HCT116 (cell line): ENCODE measurements around the gene MDM4. TPM values are rescaled to one million over a fixed set of nuclear protein-coding genes. Genes with fewer than 3 reads are reported as not detected.

ENCODE experiments used
- ATAC-seq: fragments of 200-7000 bp; cut with Tn5 transposase; 2 replicates; pipeline ENCODE4 v1.9.1; 2020; ENCODE audit warnings: mild to moderate bottlenecking, moderate library complexity
- BruUV-seq: library from RNA; stranded (reverse); fragments of 400-500 nt; replicated peaks from 2 replicates; lab custom pipeline; 2021; lab: Mats Ljungman, UMichigan
- CTCF ChIA-PET: fragments of 300-600 bp; sonication (Branson Sonifier 250); formaldehyde crosslinking; loops from one replicate; lab custom pipeline; 2021; ENCODE audit warnings: antibody characterized with exemption; lab: Charles Lee
- POLR2A ChIA-PET: fragments of 300-600, 350-600 bp; sonication (Branson Sonifier 250); formaldehyde crosslinking; loops from one replicate; lab custom pipeline; 2021; ENCODE audit warnings: antibody characterized with exemption; lab: Charles Lee
- RAD21 ChIA-PET, 2 experiments: fragments of 300-600 bp; sonication (Branson Sonifier 250); formaldehyde crosslinking; loops; one replicate each; lab custom pipeline; 2023; ENCODE audit warnings: low total read pairs in 2 of 2; ENCODE audit not compliant: uncharacterized antibody in 2 of 2, unreplicated experiment in 2 of 2, low non-redundant PET in 1 of 2; lab: Charles Lee
- DNase-seq: peaks from one replicate; pipeline ENCODE4 v3.0.0-alpha.2; 2010; ENCODE audit warnings: low read depth, low spot score
- H2AFZ ChIP-seq: fragments of 200-600 bp; shearing (Covaris generic), sonication (generic); 2 replicates; pipeline ENCODE4 v1.6.1; 2017; ENCODE audit warnings: low read depth, mixed run types, mixed read lengths, antibody characterized with exemption, low read length; ENCODE audit not compliant: poor library complexity, severe bottlenecking
- H3K27ac ChIP-seq: 2 replicates; pipeline ENCODE4 v1.5.1; 2012; ENCODE audit warnings: low read depth, low read length
- H3K27me3 ChIP-seq: fragments of 200-600 bp; sonication (generic); 2 replicates; pipeline ENCODE4 v1.6.1; 2016; ENCODE audit warnings: mixed run types, low read length, mixed read lengths; ENCODE audit not compliant: insufficient read depth
- H3K36me3 ChIP-seq, 2 experiments: fragments of 200-500 bp in 1 of 2; fragments of 200-600 bp in 1 of 2; sonication (Bioruptor generic) in 1 of 2; sonication (generic) in 1 of 2; 2 replicates each; pipeline versions ENCODE4 v1.5.1 to v1.6.1; 2014 to 2016; ENCODE audit warnings: low read length in 2 of 2, inconsistent platforms in 1 of 2, mixed read lengths in 1 of 2, mixed run types in 1 of 2; ENCODE audit not compliant: insufficient read depth in 2 of 2, control insufficient read depth in 1 of 2
- H3K4me1 ChIP-seq, 2 experiments: fragments of 200-600 bp in 1 of 2; sonication (generic) in 1 of 2; 2 replicates each; pipeline versions ENCODE4 v1.5.1 to v1.6.1; 2012 to 2017; ENCODE audit warnings: low read length in 2 of 2, inconsistent platforms in 1 of 2, mild to moderate bottlenecking in 1 of 2, mixed read lengths in 1 of 2, mixed run types in 1 of 2, moderate library complexity in 1 of 2; ENCODE audit not compliant: insufficient read depth in 2 of 2, control insufficient read depth in 1 of 2
- H3K4me2 ChIP-seq: fragments of 200-600 bp; sonication (generic); 2 replicates; pipeline ENCODE4 v1.6.1; 2017; ENCODE audit warnings: mixed run types, low read length, mixed read lengths
- H3K4me3 ChIP-seq, 2 experiments: fragments of 200-600 bp in 1 of 2; sonication (generic) in 1 of 2; replicated peaks in 1 of 2; 2 replicates each; pipeline ENCODE4 v1.5.1; 2011 to 2016; ENCODE audit warnings: low read length in 2 of 2, control low read depth in 1 of 2, low read depth in 1 of 2, mild to moderate bottlenecking in 1 of 2, mixed read lengths in 1 of 2, mixed run types in 1 of 2
- H3K79me2 ChIP-seq: fragments of 200-600 bp; sonication (generic); 2 replicates; pipeline ENCODE4 v1.6.1; 2017; ENCODE audit warnings: mild to moderate bottlenecking, mixed run types, low read length, moderate library complexity, mixed read lengths; ENCODE audit not compliant: insufficient read depth
- H3K9ac ChIP-seq: fragments of 200-600 bp; sonication (generic); 2 replicates; pipeline ENCODE4 v1.6.1; 2016; ENCODE audit warnings: low read length, mixed read lengths
- H3K9me2 ChIP-seq: fragments of 200-600 bp; sonication (generic), shearing (Covaris generic); 2 replicates; pipeline ENCODE4 v1.6.1; 2017; ENCODE audit warnings: mixed run types, mild to moderate bottlenecking, moderate library complexity; ENCODE audit not compliant: insufficient read depth
- H3K9me3 ChIP-seq, 2 experiments: fragments of 200-500 bp in 1 of 2; fragments of 200-600 bp in 1 of 2; sonication (Bioruptor generic) in 1 of 2; sonication (generic) in 1 of 2; 2 replicates each; pipeline ENCODE4 v1.6.1; 2014 to 2017; ENCODE audit warnings: low read length in 2 of 2, mixed read lengths in 2 of 2, inconsistent platforms in 1 of 2, low read depth in 1 of 2, mild to moderate bottlenecking in 1 of 2, mixed run types in 1 of 2, moderate library complexity in 1 of 2; ENCODE audit not compliant: control insufficient read depth in 1 of 2, insufficient read depth in 1 of 2
- H4K20me1 ChIP-seq: fragments of 200-600 bp; sonication (generic), shearing (Covaris generic); 2 replicates; pipeline ENCODE4 v1.6.1; 2017; ENCODE audit warnings: mixed run types, mild to moderate bottlenecking, moderate library complexity; ENCODE audit not compliant: insufficient read depth
- CEBPB ChIP-seq: IDR thresholded peaks from 2 replicates; pipeline ENCODE4 v1.6.1; 2012; ENCODE audit warnings: low read depth
- EGR1 ChIP-seq: IDR thresholded peaks from 2 replicates; pipeline ENCODE4 v1.6.1; 2012; ENCODE audit warnings: low read depth
- ELF1 ChIP-seq: IDR thresholded peaks from 2 replicates; pipeline ENCODE4 v1.6.1; 2012; ENCODE audit warnings: low read depth, borderline replicate concordance
- EZH2 ChIP-seq: fragments of 200-600 bp; sonication (generic); IDR thresholded peaks from 2 replicates; pipeline ENCODE4 v1.6.1; 2017; ENCODE audit warnings: antibody characterized with exemption, mixed run types
- EZH2phosphoT487 ChIP-seq: fragments of 200-600 bp; IDR thresholded peaks from 2 replicates; pipeline ENCODE4 v1.6.1; 2018; ENCODE audit warnings: antibody characterized with exemption, borderline replicate concordance
- FOSL1 ChIP-seq: IDR thresholded peaks from 2 replicates; pipeline ENCODE4 v1.6.1; 2012; ENCODE audit warnings: low read depth
- JUND ChIP-seq: IDR thresholded peaks from 2 replicates; pipeline ENCODE4 v1.6.1; 2012
- RAD21 ChIP-seq: IDR thresholded peaks from 2 replicates; pipeline ENCODE4 v1.6.1; 2012; ENCODE audit warnings: low read depth, mild to moderate bottlenecking
- SIN3A ChIP-seq: IDR thresholded peaks from 2 replicates; pipeline ENCODE4 v1.6.1; 2012; ENCODE audit warnings: low read depth
- SRF ChIP-seq: IDR thresholded peaks from 2 replicates; pipeline ENCODE4 v1.6.1; 2012; ENCODE audit warnings: low read depth
- intact Hi-C: fragments of 100-400 bp; cut with micrococcal nuclease; formaldehyde crosslinking; loops from 2 replicates; pipeline ENCODE4 v1.10.0; 2022
- total RNA-seq: library from RNA; stranded (reverse); gene quantifications from one replicate; pipeline ENCODE4 v1.2.1, GENCODE V29; 2021; ENCODE audit not compliant: unreplicated experiment
- TF ChIP-seq, protein P1 (sequence below): IDR thresholded peaks from 2 replicates; pipeline ENCODE4 v1.6.1; 2011; ENCODE audit warnings: mild to moderate bottlenecking, low read length, moderate library complexity; ENCODE audit not compliant: insufficient replicate concordance; ENCODE audit errors: extremely low read depth
- TF ChIP-seq, protein P2 (sequence below): IDR thresholded peaks from 2 replicates; pipeline ENCODE4 v1.6.1; 2012
- TF ChIP-seq, protein P3 (sequence below): IDR thresholded peaks from 2 replicates; pipeline ENCODE4 v1.6.1; 2012
- TF ChIP-seq, protein P4 (sequence below): IDR thresholded peaks from 2 replicates; pipeline ENCODE4 v1.6.1; 2012; ENCODE audit warnings: low read depth

Gene MDM4
- total RNA-seq, 1 experiment from 2014 or later = 79.5 TPM

DNA sequence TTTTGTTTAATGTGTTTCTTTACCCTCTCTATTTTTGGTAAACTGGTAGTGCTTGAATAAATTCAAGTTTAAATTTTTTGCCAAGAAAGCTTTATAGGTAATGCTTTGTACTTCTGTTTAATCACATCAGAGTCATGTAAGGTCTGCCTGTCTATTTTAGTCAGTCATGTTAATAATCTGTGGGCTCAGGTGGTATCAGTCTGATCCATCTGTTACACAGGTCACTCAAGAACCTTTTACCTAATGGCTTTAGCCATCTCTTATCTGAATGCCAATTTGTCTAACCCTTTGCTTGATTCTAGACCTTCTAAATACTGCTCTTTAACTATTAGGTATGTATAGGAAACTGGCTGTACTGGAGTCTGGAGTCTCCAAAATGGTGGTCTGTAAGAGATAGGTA, 16.6 kb downstream of the MDM4 start:
- Histone ChIP-seq H3K27ac (no peak overlapping the region), H3K4me3 (no peak overlapping the region), H3K4me2 (no peak overlapping the region), H3K79me2 (peaks cover 48% of the 10 kb centered on the region), H3K27me3 (no peaks in the 10 kb centered on the region), H3K36me3 (peaks cover 45 to 63% of the 10 kb centered on the region in 2 experiments), H3K4me1 (no peaks in the 10 kb centered on the region), H3K9me3 (no peaks in the 10 kb centered on the region), H3K9ac (no peak overlapping the region), H3K9me2 (no peaks in the 10 kb centered on the region), H2AFZ (no peak overlapping the region), H4K20me1 (no peaks in the 10 kb centered on the region)
- BruUV-seq = no TSS peak
- ChIA-PET RAD21 (no interaction called here), CTCF (no interaction called here), POLR2A (interaction anchor here (1.0 kb wide), 1 partner anchor 17 kb away, joined by 3 read pairs; the partner anchor contains the start of gene MDM4)
- intact Hi-C loops = no loop called here
- ATAC-seq = no peak
- no peak for DNase-seq
- TF ChIP-seq CEBPB = no peak
- TF ChIP-seq, protein P1, sequence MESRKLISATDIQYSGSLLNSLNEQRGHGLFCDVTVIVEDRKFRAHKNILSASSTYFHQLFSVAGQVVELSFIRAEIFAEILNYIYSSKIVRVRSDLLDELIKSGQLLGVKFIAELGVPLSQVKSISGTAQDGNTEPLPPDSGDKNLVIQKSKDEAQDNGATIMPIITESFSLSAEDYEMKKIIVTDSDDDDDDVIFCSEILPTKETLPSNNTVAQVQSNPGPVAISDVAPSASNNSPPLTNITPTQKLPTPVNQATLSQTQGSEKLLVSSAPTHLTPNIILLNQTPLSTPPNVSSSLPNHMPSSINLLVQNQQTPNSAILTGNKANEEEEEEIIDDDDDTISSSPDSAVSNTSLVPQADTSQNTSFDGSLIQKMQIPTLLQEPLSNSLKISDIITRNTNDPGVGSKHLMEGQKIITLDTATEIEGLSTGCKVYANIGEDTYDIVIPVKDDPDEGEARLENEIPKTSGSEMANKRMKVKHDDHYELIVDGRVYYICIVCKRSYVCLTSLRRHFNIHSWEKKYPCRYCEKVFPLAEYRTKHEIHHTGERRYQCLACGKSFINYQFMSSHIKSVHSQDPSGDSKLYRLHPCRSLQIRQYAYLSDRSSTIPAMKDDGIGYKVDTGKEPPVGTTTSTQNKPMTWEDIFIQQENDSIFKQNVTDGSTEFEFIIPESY = no peak
- no peak for TF ChIP-seq RAD21
- TF ChIP-seq, protein P2, sequence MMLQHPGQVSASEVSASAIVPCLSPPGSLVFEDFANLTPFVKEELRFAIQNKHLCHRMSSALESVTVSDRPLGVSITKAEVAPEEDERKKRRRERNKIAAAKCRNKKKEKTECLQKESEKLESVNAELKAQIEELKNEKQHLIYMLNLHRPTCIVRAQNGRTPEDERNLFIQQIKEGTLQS = no peak
- TF ChIP-seq EZH2 = no peak
- TF ChIP-seq FOSL1 = no peak
- TF ChIP-seq, protein P3, sequence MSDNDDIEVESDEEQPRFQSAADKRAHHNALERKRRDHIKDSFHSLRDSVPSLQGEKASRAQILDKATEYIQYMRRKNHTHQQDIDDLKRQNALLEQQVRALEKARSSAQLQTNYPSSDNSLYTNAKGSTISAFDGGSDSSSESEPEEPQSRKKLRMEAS = no peak
- TF ChIP-seq EGR1 = no peak

DNA sequence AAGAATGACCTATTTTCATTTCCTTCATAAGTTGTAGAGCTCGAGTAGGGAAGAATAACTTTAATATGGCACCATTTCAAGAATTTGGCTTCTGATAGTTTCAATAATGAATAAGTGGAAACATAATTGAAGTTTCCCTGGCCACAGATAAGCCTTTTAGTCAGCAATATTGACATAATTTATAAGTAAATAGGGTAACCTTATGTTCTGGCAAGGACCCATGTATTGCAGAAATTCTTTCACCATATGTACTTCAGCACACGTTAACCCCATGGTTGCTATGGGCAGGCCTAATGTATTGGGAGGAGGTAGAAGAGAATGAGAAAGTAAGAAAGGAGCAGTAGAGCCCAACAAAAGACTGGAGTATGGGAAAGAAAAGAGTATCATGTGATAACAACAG, 25.4 kb downstream of the MDM4 start:
- H3K4me2 ChIP-seq = no peak overlapping the region
- no peak overlapping the region for H3K4me3 ChIP-seq
- H3K27me3 ChIP-seq = no peaks in the 10 kb centered on the region
- POLR2A ChIA-PET = no interaction called here
- no peaks in the 10 kb centered on the region for H3K9me3 ChIP-seq
- no peak overlapping the region for H2AFZ ChIP-seq
- no peak for DNase-seq
- no peaks in the 10 kb centered on the region for H3K9me2 ChIP-seq
- ATAC-seq = no peak
- no peak overlapping the region for H3K9ac ChIP-seq
- RAD21 ChIA-PET = no interaction called here
- H3K4me1 ChIP-seq = no peaks in the 10 kb centered on the region
- peaks cover 7% of the 10 kb centered on the region for H3K79me2 ChIP-seq
- no TSS peak for BruUV-seq
- no peaks in the 10 kb centered on the region for H4K20me1 ChIP-seq
- peaks cover 42 to 69% of the 10 kb centered on the region in 2 experiments for H3K36me3 ChIP-seq
- CTCF ChIA-PET = no interaction called here
- intact Hi-C loops = no loop called here
- H3K27ac ChIP-seq = no peak overlapping the region
- TF ChIP-seq, protein P4, sequence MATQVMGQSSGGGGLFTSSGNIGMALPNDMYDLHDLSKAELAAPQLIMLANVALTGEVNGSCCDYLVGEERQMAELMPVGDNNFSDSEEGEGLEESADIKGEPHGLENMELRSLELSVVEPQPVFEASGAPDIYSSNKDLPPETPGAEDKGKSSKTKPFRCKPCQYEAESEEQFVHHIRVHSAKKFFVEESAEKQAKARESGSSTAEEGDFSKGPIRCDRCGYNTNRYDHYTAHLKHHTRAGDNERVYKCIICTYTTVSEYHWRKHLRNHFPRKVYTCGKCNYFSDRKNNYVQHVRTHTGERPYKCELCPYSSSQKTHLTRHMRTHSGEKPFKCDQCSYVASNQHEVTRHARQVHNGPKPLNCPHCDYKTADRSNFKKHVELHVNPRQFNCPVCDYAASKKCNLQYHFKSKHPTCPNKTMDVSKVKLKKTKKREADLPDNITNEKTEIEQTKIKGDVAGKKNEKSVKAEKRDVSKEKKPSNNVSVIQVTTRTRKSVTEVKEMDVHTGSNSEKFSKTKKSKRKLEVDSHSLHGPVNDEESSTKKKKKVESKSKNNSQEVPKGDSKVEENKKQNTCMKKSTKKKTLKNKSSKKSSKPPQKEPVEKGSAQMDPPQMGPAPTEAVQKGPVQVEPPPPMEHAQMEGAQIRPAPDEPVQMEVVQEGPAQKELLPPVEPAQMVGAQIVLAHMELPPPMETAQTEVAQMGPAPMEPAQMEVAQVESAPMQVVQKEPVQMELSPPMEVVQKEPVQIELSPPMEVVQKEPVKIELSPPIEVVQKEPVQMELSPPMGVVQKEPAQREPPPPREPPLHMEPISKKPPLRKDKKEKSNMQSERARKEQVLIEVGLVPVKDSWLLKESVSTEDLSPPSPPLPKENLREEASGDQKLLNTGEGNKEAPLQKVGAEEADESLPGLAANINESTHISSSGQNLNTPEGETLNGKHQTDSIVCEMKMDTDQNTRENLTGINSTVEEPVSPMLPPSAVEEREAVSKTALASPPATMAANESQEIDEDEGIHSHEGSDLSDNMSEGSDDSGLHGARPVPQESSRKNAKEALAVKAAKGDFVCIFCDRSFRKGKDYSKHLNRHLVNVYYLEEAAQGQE = no peak
- TF ChIP-seq JUND (no peak), RAD21 (no peak), SRF (no peak), ELF1 (no peak), EZH2phosphoT487 (no peak), SIN3A (no peak), FOSL1 (no peak)
